Ovary (tissue), 3 donors: Measurements from ENCODE around the gene SNRK.

Experiments
- POLR2A ChIP-seq: fragments of 450-650 bp; IDR thresholded peaks from one replicate; pipeline ENCODE4 v1.6.1; 2017; ENCODE audit warnings: antibody characterized with exemption, mild to moderate bottlenecking, moderate library complexity
- TF ChIP-seq, protein P1 (sequence below), 3 donors: fragments of 450-650 bp in 2 of 3; fragments of 200-600 bp in 1 of 3; IDR thresholded peaks; one replicate each; pipeline versions ENCODE4 v1.5.1 to v1.8.0; 2016 to 2022; ENCODE audit warnings: antibody characterized with exemption in 3 of 3, mild to moderate bottlenecking in 1 of 3
- donor health status: DM: no; HTN: no; CAD: no.

DNA sequence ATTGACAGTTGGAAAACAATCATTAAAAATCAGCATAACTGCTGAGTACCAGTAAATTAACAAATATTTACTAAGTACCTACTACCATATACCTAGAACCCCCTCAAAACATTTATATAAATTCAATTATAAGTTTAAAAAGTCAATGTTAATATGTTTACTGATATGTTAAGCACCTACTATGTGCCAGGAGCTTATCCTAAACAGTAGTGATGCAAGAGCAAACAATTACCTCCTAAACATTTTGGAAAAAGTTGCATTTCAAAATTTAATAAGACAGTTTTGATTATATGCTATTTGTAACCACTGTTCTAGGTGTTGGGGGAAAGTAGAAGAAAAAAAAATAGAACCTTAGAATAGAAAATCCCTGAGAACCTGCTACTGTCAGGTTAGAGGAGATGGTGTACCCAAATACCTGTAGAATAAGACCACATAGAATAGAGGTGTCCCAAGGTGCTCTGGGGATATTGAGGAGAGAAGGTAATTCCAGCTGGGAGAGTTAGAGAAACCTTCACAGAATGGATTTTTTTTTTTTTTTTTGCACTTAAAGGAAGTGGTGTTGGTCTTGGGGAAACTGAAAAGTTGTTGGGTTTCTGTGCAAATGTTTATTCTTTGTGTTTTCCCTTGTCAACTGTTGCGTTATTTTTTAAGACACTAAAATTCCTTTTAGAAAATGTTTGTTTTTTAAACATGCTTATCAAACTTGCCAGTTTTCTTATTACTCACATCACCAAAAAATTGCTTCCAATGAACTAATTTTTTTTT lies 16.0 kb downstream of the SNRK start:
- TF ChIP-seq, protein P1, sequence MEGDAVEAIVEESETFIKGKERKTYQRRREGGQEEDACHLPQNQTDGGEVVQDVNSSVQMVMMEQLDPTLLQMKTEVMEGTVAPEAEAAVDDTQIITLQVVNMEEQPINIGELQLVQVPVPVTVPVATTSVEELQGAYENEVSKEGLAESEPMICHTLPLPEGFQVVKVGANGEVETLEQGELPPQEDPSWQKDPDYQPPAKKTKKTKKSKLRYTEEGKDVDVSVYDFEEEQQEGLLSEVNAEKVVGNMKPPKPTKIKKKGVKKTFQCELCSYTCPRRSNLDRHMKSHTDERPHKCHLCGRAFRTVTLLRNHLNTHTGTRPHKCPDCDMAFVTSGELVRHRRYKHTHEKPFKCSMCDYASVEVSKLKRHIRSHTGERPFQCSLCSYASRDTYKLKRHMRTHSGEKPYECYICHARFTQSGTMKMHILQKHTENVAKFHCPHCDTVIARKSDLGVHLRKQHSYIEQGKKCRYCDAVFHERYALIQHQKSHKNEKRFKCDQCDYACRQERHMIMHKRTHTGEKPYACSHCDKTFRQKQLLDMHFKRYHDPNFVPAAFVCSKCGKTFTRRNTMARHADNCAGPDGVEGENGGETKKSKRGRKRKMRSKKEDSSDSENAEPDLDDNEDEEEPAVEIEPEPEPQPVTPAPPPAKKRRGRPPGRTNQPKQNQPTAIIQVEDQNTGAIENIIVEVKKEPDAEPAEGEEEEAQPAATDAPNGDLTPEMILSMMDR (IDR thresholded peaks at IDR 0.05): no peak
- TF ChIP-seq POLR2A: no peak
